H9 (cell line): Measurements from ENCODE around the gene FRS3. TPM values are rescaled to one million over a fixed set of nuclear protein-coding genes. Genes with fewer than 3 reads are reported as not detected.
A peak's percentile ranks its signal among the peaks of the same experiment; 100 is the strongest.

Experiments used
- DNase-seq: peaks from one replicate; pipeline ENCODE4 v3.0.0-alpha.2; 2017
- H2AFZ ChIP-seq: one replicate; pipeline ENCODE4 v1.6.1; 2013; ENCODE audit warnings: mild to moderate bottlenecking, low read length, control low read depth, moderate library complexity
- H2AK5ac ChIP-seq: 2 replicates; pipeline ENCODE4 v1.6.1; 2013; ENCODE audit warnings: low read length, control low read depth, mixed read lengths; ENCODE audit not compliant: insufficient read length
- H2BK120ac ChIP-seq: one replicate; pipeline ENCODE4 v1.6.1; 2013; ENCODE audit warnings: low read depth, mild to moderate bottlenecking, low read length, control low read depth, inconsistent platforms; ENCODE audit not compliant: poor library complexity, severe bottlenecking
- H2BK12ac ChIP-seq: 2 replicates; pipeline ENCODE4 v1.6.1; 2013; ENCODE audit warnings: low read length, control low read depth, mixed read lengths, low read depth; ENCODE audit not compliant: insufficient read length
- H2BK15ac ChIP-seq: 2 replicates; pipeline ENCODE4 v1.6.1; 2013; ENCODE audit warnings: low read depth, low read length, control low read depth
- H2BK20ac ChIP-seq: one replicate; pipeline ENCODE4 v1.6.1; 2013; ENCODE audit warnings: low read depth, mild to moderate bottlenecking, low read length, control low read depth, inconsistent platforms; ENCODE audit not compliant: poor library complexity, severe bottlenecking
- H2BK5ac ChIP-seq: 2 replicates; pipeline ENCODE4 v1.6.1; 2013; ENCODE audit warnings: low read length, control low read depth, mixed read lengths; ENCODE audit not compliant: insufficient read length
- H3K14ac ChIP-seq: 2 replicates; pipeline ENCODE4 v1.6.1; 2013; ENCODE audit warnings: low read length, control low read depth; ENCODE audit not compliant: insufficient read depth
- H3K18ac ChIP-seq: 2 replicates; pipeline ENCODE4 v1.6.1; 2013; ENCODE audit warnings: low read depth, mild to moderate bottlenecking, mixed read lengths, low read length, control low read depth; ENCODE audit not compliant: insufficient read length
- H3K23ac ChIP-seq: 2 replicates; pipeline ENCODE4 v1.6.1; 2013; ENCODE audit warnings: low read length, control low read depth, mixed read lengths, low read depth; ENCODE audit not compliant: insufficient read length
- H3K23me2 ChIP-seq: 2 replicates; pipeline ENCODE4 v1.6.1; 2013; ENCODE audit warnings: low read depth, mild to moderate bottlenecking, mixed read lengths, low read length, control low read depth; ENCODE audit not compliant: insufficient read length, poor library complexity, severe bottlenecking
- H3K27ac ChIP-seq: 2 replicates; pipeline ENCODE4 v1.5.1; 2013; ENCODE audit warnings: low read length, control low read depth, mixed read lengths, low read depth; ENCODE audit not compliant: insufficient read length
- H3K27me3 ChIP-seq: 2 replicates; pipeline ENCODE4 v1.6.1; 2013; ENCODE audit warnings: low read length, control low read depth, inconsistent platforms; ENCODE audit not compliant: insufficient read depth
- H3K4ac ChIP-seq: 2 replicates; pipeline ENCODE4 v1.6.1; 2013; ENCODE audit warnings: low read depth, mild to moderate bottlenecking, control low read depth, inconsistent platforms, low read length, moderate library complexity
- H3K4me1 ChIP-seq: 2 replicates; pipeline ENCODE4 v1.6.1; 2013; ENCODE audit warnings: low read length, control low read depth, inconsistent platforms; ENCODE audit not compliant: insufficient read depth
- H3K4me2 ChIP-seq: 2 replicates; pipeline ENCODE4 v1.6.1; 2013; ENCODE audit warnings: low read length, control low read depth, mixed read lengths; ENCODE audit not compliant: insufficient read length, insufficient read depth
- H3K56ac ChIP-seq: 2 replicates; pipeline ENCODE4 v1.6.1; 2013; ENCODE audit warnings: low read depth, mild to moderate bottlenecking, mixed read lengths, low read length, control low read depth; ENCODE audit not compliant: insufficient read length
- H3K79me1 ChIP-seq: 2 replicates; pipeline ENCODE4 v1.6.1; 2013; ENCODE audit warnings: low read depth, mild to moderate bottlenecking, moderate library complexity, low read length, control low read depth, inconsistent platforms; ENCODE audit not compliant: insufficient read depth, poor library complexity, severe bottlenecking
- H3K79me2 ChIP-seq: 2 replicates; pipeline ENCODE4 v1.6.1; 2013; ENCODE audit warnings: low read length, control low read depth, inconsistent platforms; ENCODE audit not compliant: insufficient read depth
- H3K9ac ChIP-seq: 2 replicates; pipeline ENCODE4 v1.6.1; 2013; ENCODE audit warnings: low read length, control low read depth, mixed read lengths; ENCODE audit not compliant: insufficient read length; ENCODE audit errors: extremely low read depth
- H3K9me3 ChIP-seq: one replicate; pipeline ENCODE4 v1.6.1; 2013; ENCODE audit warnings: low read depth, low read length, inconsistent platforms; ENCODE audit not compliant: control insufficient read depth
- H3T11ph ChIP-seq: one replicate; pipeline ENCODE4 v1.6.1; 2013; ENCODE audit warnings: mild to moderate bottlenecking, low read length, control low read depth, inconsistent platforms
- H4K20me1 ChIP-seq: one replicate; pipeline ENCODE4 v1.6.1; 2013; ENCODE audit not compliant: control insufficient read depth, insufficient read length, insufficient read depth
- H4K5ac ChIP-seq: 2 replicates; pipeline ENCODE4 v1.6.1; 2013; ENCODE audit warnings: low read depth, mild to moderate bottlenecking, mixed read lengths, low read length, control low read depth; ENCODE audit not compliant: insufficient read length
- H4K8ac ChIP-seq: replicated peaks from 2 replicates; pipeline ENCODE4 v1.6.1; 2013; ENCODE audit warnings: low read length, control low read depth, mixed read lengths, low read depth; ENCODE audit not compliant: insufficient read length
- H4K91ac ChIP-seq: 2 replicates; pipeline ENCODE4 v1.6.1; 2013; ENCODE audit warnings: low read depth, mild to moderate bottlenecking, moderate library complexity, mixed read lengths, low read length, control low read depth; ENCODE audit not compliant: insufficient read length
- H3K27ac Mint-ChIP-seq, 3 experiments: 2 replicates in 2 of 3; 3 replicates in 1 of 3; pipeline ENCODE4 v1.8.0; 2020 to 2021; ENCODE audit warnings: mixed read lengths in 3 of 3, mild to moderate bottlenecking in 1 of 3, moderate library complexity in 1 of 3
- H3K27me3 Mint-ChIP-seq: 2 replicates; pipeline ENCODE4 v1.8.0; 2021; ENCODE audit warnings: low read depth, mild to moderate bottlenecking, moderate library complexity, mixed read lengths
- H3K36me3 Mint-ChIP-seq, 3 experiments: 2 replicates in 2 of 3; 3 replicates in 1 of 3; pipeline ENCODE4 v1.8.0; 2020 to 2021; ENCODE audit warnings: low read depth in 3 of 3, mixed read lengths in 3 of 3; ENCODE audit not compliant: insufficient read depth in 1 of 3
- H3K4me1 Mint-ChIP-seq, 2 experiments: 2 replicates each; pipeline ENCODE4 v1.8.0; 2020; ENCODE audit warnings: mixed read lengths in 2 of 2
- H3K4me3 Mint-ChIP-seq, 2 experiments: 2 replicates in 1 of 2; 3 replicates in 1 of 2; pipeline ENCODE4 v1.8.0; 2020 to 2021; ENCODE audit warnings: mild to moderate bottlenecking in 2 of 2, mixed read lengths in 2 of 2, moderate library complexity in 1 of 2
- H3K9me3 Mint-ChIP-seq, 2 experiments: 2 replicates in 1 of 2; 3 replicates in 1 of 2; pipeline ENCODE4 v1.8.0; 2020; ENCODE audit warnings: mild to moderate bottlenecking in 2 of 2, mixed read lengths in 2 of 2, moderate library complexity in 1 of 2
- CTCF ChIP-seq: fragments of 200-600 bp; sonication (generic); conservative IDR thresholded peaks from 3 replicates; pipeline ENCODE4 v1.8.0; 2021; ENCODE audit warnings: antibody characterized with exemption, mild to moderate bottlenecking
- WGBS: extraction: QIAGEN DNeasy Blood & Tissue Kit; methylation state at CpG from one replicate; pipeline ENCODE4 v1.1.7; 2013; ENCODE audit warnings: missing lambda C conversion rate, low lambda C conversion rate, mixed read lengths; ENCODE audit not compliant: insufficient read length; ENCODE audit errors: extremely low coverage; 5-methylcytosine and 5-hydroxymethylcytosine counted together
- total RNA-seq: library from RNA; stranded (reverse); gene quantifications from 2 replicates; pipeline ENCODE4 v1.2.1, GENCODE V29; 2021

FRS3 gene
- total RNA-seq, 1 experiment from 2014 or later: 4.8 TPM

- Histone ChIP-seq H2AFZ (no peak overlapping the region), H3K4me2 (no peak overlapping the region), H3K14ac (no peak overlapping the region), H3K4ac (no peak overlapping the region), H3K9ac (no peak overlapping the region), H2AK5ac (no peak overlapping the region), H3K4me1 (no peaks in the 10 kb centered on the region), H2BK20ac (no peak overlapping the region), H4K5ac (no peak overlapping the region), H4K20me1 (no peaks in the 10 kb centered on the region), H2BK15ac (no peak overlapping the region), H3K23me2 (peaks cover 8% of the 10 kb centered on the region), H3K27ac (no peak overlapping the region), H3T11ph (no peak overlapping the region), H3K79me2 (peaks cover 2% of the 10 kb centered on the region; the same call in 1 of the 2 replicates), H2BK12ac (no peak overlapping the region), H3K79me1 (no peaks in the 10 kb centered on the region), H3K56ac (no peak overlapping the region), H3K18ac (no peak overlapping the region), H4K8ac (no peak overlapping the region), H3K23ac (no peak overlapping the region), H2BK5ac (no peak overlapping the region), H3K9me3 (no peaks in the 10 kb centered on the region), H4K91ac (no peak overlapping the region), H2BK120ac (no peak overlapping the region), H3K27me3 (peaks cover 10% of the 10 kb centered on the region; the same call in 1 of the 2 replicates)
- TF ChIP-seq CTCF: no peak
- Mint-ChIP-seq H3K36me3 (peaks cover 12 to 42% (median 28%) of the 10 kb centered on the region in 3 experiments), H3K4me3 (peak overlapping the region; percentile 95 to 98), H3K27me3 (peaks cover 20% of the 10 kb centered on the region), H3K27ac (no peak overlapping the region), H3K4me1 (peaks cover 12 to 15% of the 10 kb centered on the region in 2 experiments), H3K9me3 (no peaks in the 10 kb centered on the region; a peak in 3 of 5 replicates)
- no peak for DNase-seq
- no CpG with 5 or more reads among the region's 3 CpGs for WGBS
Measured at GRCh38 chr6:41789390-41789724, 9.7 kb upstream of the FRS3 start.
